HG03064 (cell line): ENCODE data around the gene HIP1.
"Not testable (repeated sequence)": the region's sequence is repeated elsewhere in the genome, so short reads cannot be mapped to it uniquely, and the experiment has no call there.

Experiments
- ATAC-seq: cut with Tn5 transposase; IDR thresholded peaks from one replicate; pipeline ENCODE4 v1.9.1; 2021; ENCODE audit warnings: low read depth; ENCODE audit not compliant: unreplicated experiment

Gene HIP1

GRCh38 chr7:75687246-75688088, 51.3 kb downstream of the HIP1 start:
- ATAC-seq = no peak

GRCh38 chr7:75686551-75686950, 52.2 kb downstream of the HIP1 start:
- no peak for ATAC-seq

- not testable (repeated sequence) for ATAC-seq
These were observed 56.7 kb downstream of the HIP1 start for GRCh38 chr7:75682052-75682451.

GRCh38 chr7:75679060-75679459, 59.7 kb downstream of the HIP1 start:
- no peak for ATAC-seq

GRCh38 chr7:75669579-75669978, 69.2 kb downstream of the HIP1 start:
- no peak for ATAC-seq

DNA sequence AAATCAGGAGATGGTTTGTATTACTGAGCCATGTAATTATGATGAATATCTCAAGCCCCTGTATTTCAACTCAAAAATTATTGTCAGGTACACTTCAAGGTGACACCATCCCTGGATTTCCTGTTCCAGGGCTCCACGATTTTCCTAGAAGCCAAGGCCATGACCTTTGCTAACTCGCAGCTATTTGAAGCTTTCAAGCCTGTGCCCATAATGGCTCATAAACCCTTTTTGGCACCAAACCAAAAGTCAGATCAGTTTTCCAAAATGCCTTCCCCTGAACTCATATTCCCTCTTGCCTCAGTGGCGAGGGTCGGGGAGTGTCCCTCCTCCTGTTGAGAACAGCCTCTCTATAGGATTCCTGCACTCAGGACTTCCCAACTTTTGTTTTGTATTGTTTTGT, 70.8 kb downstream of the HIP1 start:
- no peak for ATAC-seq

GRCh38 chr7:75663302-75663907, 75.3 kb downstream of the HIP1 start:
- ATAC-seq = peak; percentile 44

DNA sequence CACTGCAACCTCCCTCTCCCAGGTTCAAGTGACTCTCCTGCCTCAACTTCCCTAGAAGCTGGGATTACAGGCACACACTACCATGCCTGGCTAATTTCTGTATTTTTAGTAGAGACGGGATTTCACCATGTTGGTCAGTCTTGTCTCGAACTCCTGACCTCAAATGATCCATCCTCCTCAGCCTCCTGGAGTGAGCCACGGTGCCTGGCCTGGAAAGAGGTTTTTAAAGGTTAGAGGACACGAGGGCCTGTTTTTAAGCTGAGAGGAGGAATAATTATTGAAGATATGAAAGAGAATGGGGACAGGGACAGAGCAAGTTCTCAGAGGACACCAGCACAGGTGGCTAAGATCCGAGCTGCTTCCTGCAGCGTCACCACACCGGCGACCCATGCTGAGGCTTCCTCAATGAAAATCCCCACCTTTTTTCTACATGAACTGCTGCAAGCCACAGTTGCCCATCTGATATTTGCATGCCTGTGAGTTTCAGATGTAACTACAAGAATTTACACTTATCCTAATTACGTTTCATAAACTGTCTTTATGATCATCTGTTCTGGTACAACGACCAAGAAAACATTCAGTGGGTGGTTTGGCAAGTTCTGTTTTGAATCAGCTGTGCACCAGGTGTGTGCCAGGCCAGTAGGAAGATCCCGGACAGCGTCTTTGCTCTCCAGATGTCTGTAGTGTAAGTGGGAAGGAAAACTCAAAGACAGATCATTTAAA, 76.0 kb downstream of the HIP1 start:
- peak; percentile 84 for ATAC-seq

DNA sequence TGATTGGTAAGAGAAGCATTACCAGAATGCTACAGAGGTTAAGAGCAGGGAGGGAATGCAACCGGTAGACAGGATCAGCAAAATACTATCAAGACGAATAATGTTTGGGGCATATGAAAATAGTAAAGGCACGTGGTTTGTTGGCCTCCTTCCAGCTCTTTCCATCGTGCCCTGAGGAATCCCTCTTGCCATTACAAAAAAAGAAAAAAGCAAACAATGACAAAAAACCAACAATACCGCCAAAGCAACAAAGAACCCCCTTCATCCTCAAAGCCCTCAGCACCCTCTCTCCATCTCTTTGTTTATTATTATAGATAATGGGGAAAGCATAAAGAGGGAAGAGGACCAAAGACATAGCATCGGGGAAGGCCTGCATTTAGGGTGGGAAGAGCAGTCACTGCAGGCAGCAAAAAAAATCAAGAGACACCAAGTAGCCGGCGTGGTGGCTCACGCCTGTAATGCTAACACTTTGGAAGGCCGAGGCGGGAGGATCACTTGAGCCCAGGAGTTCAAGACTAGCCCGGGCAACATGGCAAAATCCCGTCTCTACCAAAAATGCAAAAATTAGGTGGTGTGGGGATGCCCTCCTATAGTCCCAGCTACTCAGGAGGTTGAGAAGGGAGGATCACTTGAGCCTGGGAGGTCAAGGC, 78.0 kb downstream of the HIP1 start:
- no peak for ATAC-seq

GRCh38 chr7:75658802-75659201, 79.9 kb downstream of the HIP1 start:
- no peak for ATAC-seq

- ATAC-seq = no peak
These were observed 80.4 kb downstream of the HIP1 start for GRCh38 chr7:75658369-75658768.

GRCh38 chr7:75657866-75658265, 80.9 kb downstream of the HIP1 start:
- no peak for ATAC-seq

- no peak for ATAC-seq
These were observed 82.0 kb downstream of the HIP1 start for GRCh38 chr7:75656740-75657139.

GRCh38 chr7:75655536-75655935, 83.2 kb downstream of the HIP1 start:
- ATAC-seq = no peak

DNA sequence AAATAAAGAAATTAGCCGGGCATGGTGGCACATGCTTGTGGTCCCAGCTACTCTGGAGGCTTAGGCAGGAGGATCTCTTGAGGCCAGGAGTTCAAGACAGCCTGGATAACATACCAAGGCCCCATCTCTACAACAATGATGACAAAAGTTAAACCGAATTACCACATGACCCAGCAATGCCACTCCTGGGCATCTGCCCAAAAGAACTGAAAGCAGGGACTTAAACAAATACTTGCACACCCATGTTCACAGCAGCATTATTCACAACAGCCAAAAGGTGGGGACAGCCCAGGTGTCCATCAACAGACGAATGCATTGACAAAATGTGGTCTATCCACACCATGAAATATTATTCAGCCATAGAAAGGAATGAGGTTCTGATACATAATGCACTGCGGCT, 83.9 kb downstream of the HIP1 start:
- ATAC-seq = no peak

DNA sequence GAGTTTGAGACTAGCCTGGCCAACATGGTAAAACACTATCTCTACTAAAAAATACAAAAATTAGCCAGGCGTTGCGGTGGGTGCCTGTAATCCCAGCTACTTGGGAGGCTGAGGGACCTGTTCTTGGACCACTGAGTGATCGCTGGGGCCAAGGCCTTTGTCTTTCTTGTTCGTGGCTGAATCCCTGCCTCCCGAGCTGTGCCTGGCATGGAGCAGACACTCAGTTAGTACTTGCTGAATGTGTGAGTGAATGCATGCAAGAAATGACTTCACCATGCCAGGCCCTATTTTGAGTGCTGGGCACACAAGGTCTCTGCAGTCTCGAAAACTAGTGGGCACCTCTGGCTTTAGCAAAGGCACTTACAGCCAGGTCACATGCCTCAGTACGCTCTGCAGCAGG, 85.1 kb downstream of the HIP1 start:
- ATAC-seq = no peak

- ATAC-seq = no peak
These were observed 86.0 kb downstream of the HIP1 start for GRCh38 chr7:75652788-75653187.

GRCh38 chr7:75650681-75651080, 88.1 kb downstream of the HIP1 start:
- no peak for ATAC-seq

DNA sequence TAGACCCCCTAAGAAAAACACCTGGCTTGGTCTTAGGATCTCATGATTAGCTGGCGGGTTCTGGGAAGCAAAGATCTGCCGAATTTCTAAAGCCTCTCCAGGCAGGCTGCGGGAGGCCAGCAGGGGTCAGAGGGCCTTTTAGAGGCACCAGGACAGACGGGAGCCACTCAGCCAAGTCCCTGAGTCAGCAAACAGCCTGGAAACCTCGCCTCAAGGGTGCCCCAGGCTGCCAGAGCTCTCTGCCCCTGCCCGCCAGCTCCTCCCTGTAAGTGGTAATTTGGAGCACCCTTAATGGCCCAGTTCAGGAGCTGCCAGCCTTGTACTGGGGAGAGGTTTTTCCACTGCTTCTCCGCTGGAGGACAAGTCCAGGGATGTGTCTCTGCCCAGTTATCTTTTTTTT, 88.7 kb downstream of the HIP1 start:
- no peak for ATAC-seq

GRCh38 chr7:75649462-75649861, 89.3 kb downstream of the HIP1 start:
- no peak for ATAC-seq
